ENCODE data around the gene IFNA8. TPM values are rescaled to one million over a fixed set of nuclear protein-coding genes. Genes with fewer than 3 reads are reported as not detected.

Gene IFNA8
- total RNA-seq, 4 donors from 2014 or later = not detected

DNA sequence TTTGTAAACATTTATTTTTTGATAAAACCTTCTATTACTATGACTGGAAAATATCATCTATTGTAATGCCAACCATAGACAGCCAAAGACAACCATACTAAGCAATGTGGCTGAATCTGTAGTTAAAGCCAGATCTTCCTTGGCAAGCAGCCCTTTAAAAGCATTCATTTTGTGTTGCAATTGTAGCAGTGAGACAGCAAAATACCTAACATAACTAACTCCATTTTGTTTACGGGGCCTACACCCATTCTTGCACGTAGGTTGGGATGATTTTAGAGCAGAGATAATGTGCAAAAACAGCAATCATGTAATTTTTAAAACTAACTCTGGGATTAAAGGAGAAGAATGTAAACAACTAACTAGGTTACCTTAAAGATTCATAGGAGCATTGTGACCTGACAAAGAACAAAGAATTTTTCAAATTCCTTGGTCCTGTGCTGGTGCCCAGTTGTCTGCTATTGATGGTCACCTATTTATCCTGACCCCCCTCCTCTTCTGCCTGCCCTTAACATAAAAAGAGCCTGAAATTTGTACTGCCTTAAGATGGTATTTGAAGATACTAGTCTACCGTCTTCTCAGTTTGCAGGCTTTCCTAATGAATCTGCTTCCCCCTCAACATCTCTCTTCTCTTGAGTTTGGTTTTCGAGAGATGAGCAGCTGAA, 41.9 kb downstream of the IFNA8 start:
- Histone ChIP-seq H3K27ac (no peak overlapping the region), H3K36me3 (no peaks in the 10 kb centered on the region), H3K9me3 (no peaks in the 10 kb centered on the region), H3K4me3 (no peak overlapping the region), H3K4me1 (no peaks in the 10 kb centered on the region), H3K27me3 (no peaks in the 10 kb centered on the region)
- TF ChIP-seq CTCF (IDR thresholded peaks at IDR 0.05) (no peak), POLR2A (IDR thresholded peaks at IDR 0.05) (no peak)
- intact Hi-C loops (cut with DNase I; ENCODE audit: low total_unique reads) = no loop called here
- no peak for DNase-seq

DNA sequence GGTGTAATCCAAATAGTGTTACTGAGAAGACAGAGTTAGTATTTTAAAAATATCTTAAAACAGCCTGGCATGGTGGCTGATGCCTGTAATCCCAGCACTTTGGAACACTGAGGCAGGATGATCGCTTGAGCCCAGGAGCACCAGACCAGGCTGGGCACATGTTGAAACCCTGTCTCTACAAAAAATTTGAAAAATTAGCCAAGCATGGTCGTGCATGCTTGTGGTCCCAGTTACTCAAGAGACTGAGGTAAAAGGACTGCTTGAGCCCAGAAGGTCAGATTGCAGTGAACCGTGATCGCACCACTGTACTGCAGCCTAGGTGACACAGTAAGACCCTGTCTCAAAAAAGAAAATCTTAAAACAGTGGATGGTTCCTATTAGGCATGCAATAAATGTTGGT, 43.8 kb downstream of the IFNA8 start:
- intact Hi-C loops (cut with DNase I; ENCODE audit: low total_unique reads) = no loop called here
- H3K36me3 ChIP-seq = no peaks in the 10 kb centered on the region
- H3K27me3 ChIP-seq = no peaks in the 10 kb centered on the region
- H3K4me3 ChIP-seq = no peak overlapping the region
- H3K27ac ChIP-seq = no peak overlapping the region
- no peaks in the 10 kb centered on the region for H3K9me3 ChIP-seq
- TF ChIP-seq CTCF (IDR thresholded peaks at IDR 0.05) = no peak
- no peak for TF ChIP-seq POLR2A (IDR thresholded peaks at IDR 0.05)
- no peaks in the 10 kb centered on the region for H3K4me1 ChIP-seq
- no peak for DNase-seq

- intact Hi-C loops (cut with DNase I; ENCODE audit: low total_unique reads) = no loop called here
- Histone ChIP-seq H3K4me3 (no peak overlapping the region), H3K4me1 (no peaks in the 10 kb centered on the region), H3K36me3 (no peaks in the 10 kb centered on the region), H3K27me3 (no peaks in the 10 kb centered on the region), H3K27ac (no peak overlapping the region), H3K9me3 (no peaks in the 10 kb centered on the region)
- TF ChIP-seq CTCF (IDR thresholded peaks at IDR 0.05) (no peak), POLR2A (IDR thresholded peaks at IDR 0.05) (no peak)
- DNase-seq = no peak
Observed at GRCh38 chr9:21454149-21454548, 45.2 kb downstream of the IFNA8 start.

DNA sequence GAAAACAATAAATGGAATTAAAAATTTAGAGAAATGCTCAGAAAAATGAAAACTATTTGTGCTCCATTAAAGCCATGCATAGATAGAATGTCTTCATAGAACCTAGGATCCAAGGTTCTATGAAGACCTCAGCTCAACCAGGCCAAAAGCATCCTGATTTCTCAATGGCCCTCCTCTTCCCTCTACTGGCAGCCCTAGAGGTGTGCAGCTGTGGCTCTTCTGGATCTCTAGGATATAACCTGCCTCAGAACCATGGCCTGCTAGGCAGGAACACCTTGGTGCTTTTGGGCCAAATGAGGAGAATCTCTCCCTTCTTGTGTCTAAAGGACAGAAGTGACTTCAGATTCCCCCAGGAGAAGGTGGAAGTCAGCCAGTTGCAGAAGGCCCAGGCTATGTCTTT, 46.4 kb downstream of the IFNA8 start:
- Histone ChIP-seq H3K27me3 (no peaks in the 10 kb centered on the region), H3K9me3 (no peaks in the 10 kb centered on the region), H3K27ac (no peak overlapping the region), H3K4me3 (no peak overlapping the region), H3K36me3 (no peaks in the 10 kb centered on the region), H3K4me1 (no peaks in the 10 kb centered on the region)
- TF ChIP-seq POLR2A (IDR thresholded peaks at IDR 0.05) (no peak), CTCF (IDR thresholded peaks at IDR 0.05) (peak in 3 of 4 experiments; percentile 20 to 38 (median 30))
- no peak for DNase-seq
- intact Hi-C loops (cut with DNase I; ENCODE audit: low total_unique reads) = no loop called here

Other genes with a start within 250 kb of the IFNA8 start
- gene IFNA21, start 242.5 kb upstream of the IFNA8 start, total RNA-seq = not detected
- gene IFNA4, start 221.5 kb upstream of the IFNA8 start, total RNA-seq = not detected
- not detected for gene IFNA7, start 206.9 kb upstream of the IFNA8 start, total RNA-seq
- not detected for gene IFNA10, start 202.0 kb upstream of the IFNA8 start, total RNA-seq
- not detected for gene IFNA16, start 191.8 kb upstream of the IFNA8 start, total RNA-seq
- gene IFNA17, start 180.9 kb upstream of the IFNA8 start, total RNA-seq = not detected
- not detected for gene IFNA14, start 169.1 kb upstream of the IFNA8 start, total RNA-seq
- gene IFNA5, start 103.8 kb upstream of the IFNA8 start, total RNA-seq = under 1 TPM in 1 of 4 donors, not detected in 3; 0.91 TPM
- 10 to 100 TPM; 24.7 to 88.5 (median 29.9) TPM for gene KLHL9, start 73.7 kb upstream of the IFNA8 start, total RNA-seq
- gene IFNA6, start 58.2 kb upstream of the IFNA8 start, total RNA-seq = not detected
- gene IFNA13, start 41.1 kb upstream of the IFNA8 start, total RNA-seq = not detected
- gene IFNA2, start 23.7 kb upstream of the IFNA8 start, total RNA-seq = not detected
- gene IFNA1, start 31.3 kb downstream of the IFNA8 start, total RNA-seq = not detected
- 1 to 10 TPM in 1 of 4 donors, not detected in 3; 1.9 TPM for gene IFNE, start 73.2 kb downstream of the IFNA8 start, total RNA-seq